Liver (tissue), 9 donors: ENCODE data around the gene AFF4. TPM values are rescaled to one million over a fixed set of nuclear protein-coding genes. Genes with fewer than 3 reads are reported as not detected.

Experiments
- DNase-seq: peaks from one replicate; pipeline ENCODE4 v3.0.0-alpha.2; 2017; ENCODE audit warnings: low spot score
- H3K27ac ChIP-seq, 2 donors: one replicate each; pipeline ENCODE4 v1.7.0; 2013; ENCODE audit warnings: inconsistent platforms in 2 of 2, low read length in 2 of 2, control low read depth in 1 of 2, low read depth in 1 of 2, mild to moderate bottlenecking in 1 of 2
- H3K27me3 ChIP-seq, 4 donors: one replicate each; pipeline versions ENCODE4 v1.6.1 to v1.7.0; 2013; ENCODE audit warnings: low read length in 3 of 4, inconsistent platforms in 1 of 4, mild to moderate bottlenecking in 1 of 4, moderate library complexity in 1 of 4; ENCODE audit not compliant: control insufficient read depth in 4 of 4, insufficient read depth in 4 of 4
- H3K36me3 ChIP-seq, 4 donors: one replicate each; pipeline versions ENCODE4 v1.6.1 to v1.7.0; 2013; ENCODE audit warnings: low read length in 3 of 4, mild to moderate bottlenecking in 3 of 4, low read depth in 1 of 4, moderate library complexity in 1 of 4; ENCODE audit not compliant: control insufficient read depth in 4 of 4, insufficient read depth in 3 of 4
- H3K4me1 ChIP-seq, 4 donors: one replicate each; pipeline versions ENCODE4 v1.6.1 to v1.7.0; 2013; ENCODE audit warnings: low read length in 3 of 4, mild to moderate bottlenecking in 3 of 4, moderate library complexity in 1 of 4; ENCODE audit not compliant: control insufficient read depth in 4 of 4, insufficient read depth in 4 of 4
- H3K4me3 ChIP-seq, 3 donors: one replicate each; pipeline versions ENCODE4 v1.6.1 to v1.7.0; 2013; ENCODE audit warnings: low read length in 3 of 3, control low read depth in 1 of 3, low read depth in 1 of 3, mild to moderate bottlenecking in 1 of 3
- H3K9ac ChIP-seq, 2 donors: one replicate each; pipeline ENCODE4 v1.7.0; 2013; ENCODE audit warnings: low read length in 2 of 2, mild to moderate bottlenecking in 2 of 2, moderate library complexity in 2 of 2, control low read depth in 1 of 2, low read depth in 1 of 2
- H3K9me3 ChIP-seq, 4 donors: one replicate each; pipeline versions ENCODE4 v1.6.1 to v1.7.0; 2013; ENCODE audit warnings: low read length in 3 of 4; ENCODE audit not compliant: control insufficient read depth in 4 of 4
- EGR1 ChIP-seq, 2 donors: IDR thresholded peaks; 2 replicates each; pipeline ENCODE4 v1.6.1; 2016 to 2018; ENCODE audit warnings: antibody characterized with exemption in 2 of 2, low read depth in 2 of 2
- FOXA2 ChIP-seq: IDR thresholded peaks from 2 replicates; pipeline ENCODE4 v1.6.1; 2016; ENCODE audit warnings: antibody characterized with exemption
- GABPA ChIP-seq, 2 donors: IDR thresholded peaks in 1 of 2; conservative IDR thresholded peaks in 1 of 2; 2 replicates each; pipeline ENCODE4 v1.6.1; 2016; ENCODE audit warnings: antibody characterized with exemption in 2 of 2, mild to moderate bottlenecking in 1 of 2, moderate library complexity in 1 of 2
- HNF4A ChIP-seq, 2 donors: conservative IDR thresholded peaks; 2 replicates each; pipeline ENCODE4 v1.6.1; 2016; ENCODE audit warnings: antibody characterized with exemption in 2 of 2, mild to moderate bottlenecking in 2 of 2
- HNF4G ChIP-seq: IDR thresholded peaks from 2 replicates; pipeline ENCODE4 v1.6.1; 2016; ENCODE audit warnings: antibody characterized with exemption
- JUND ChIP-seq, 2 donors: IDR thresholded peaks; 2 replicates each; pipeline ENCODE4 v1.6.1; 2016; ENCODE audit warnings: antibody characterized with exemption in 2 of 2
- RXRA ChIP-seq, 2 donors: IDR thresholded peaks; 2 replicates each; pipeline ENCODE4 v1.6.1; 2017 to 2018; ENCODE audit warnings: antibody characterized with exemption in 2 of 2, mild to moderate bottlenecking in 1 of 2
- SP1 ChIP-seq: IDR thresholded peaks from 2 replicates; pipeline ENCODE4 v1.6.1; 2018; ENCODE audit warnings: antibody characterized with exemption, mild to moderate bottlenecking
- TAF1 ChIP-seq: conservative IDR thresholded peaks from 2 replicates; pipeline ENCODE4 v1.6.1; 2016; ENCODE audit warnings: antibody characterized with exemption, mild to moderate bottlenecking
- YY1 ChIP-seq: IDR thresholded peaks from 2 replicates; pipeline ENCODE4 v1.6.1; 2016; ENCODE audit warnings: antibody characterized with exemption, mild to moderate bottlenecking
- WGBS: extraction: QIAGEN DNeasy Blood & Tissue Kit; methylation state at CpG from one replicate; pipeline ENCODE4 v1.1.7; 2013; 5-methylcytosine and 5-hydroxymethylcytosine counted together
- polyA plus RNA-seq, 2 donors: library from polyadenylated mRNA; stranded (reverse) in 1 of 2; unstranded in 1 of 2; fragments of 200-250 nt in 1 of 2; fragments of >200 nt in 1 of 2; fragmentation: Nextera tagmentation in 1 of 2; extraction: Ambion mirVana in 1 of 2; gene quantifications; one replicate each; pipeline versions ENCODE4 v1.2.1 to v1.2.3, GENCODE V29; 2013 to 2015
- total RNA-seq, 2 donors: library from RNA; depleted of rRNA; stranded (reverse); fragments of >200 nt; gene quantifications; one replicate each; pipeline ENCODE4 v1.2.3, GENCODE V29; 2014
- TF ChIP-seq, protein P1 (sequence below): IDR thresholded peaks from 2 replicates; pipeline ENCODE4 v1.6.1; 2016; ENCODE audit warnings: antibody characterized with exemption
- TF ChIP-seq, protein P2 (sequence below): IDR thresholded peaks from 2 replicates; pipeline ENCODE4 v1.6.1; 2016; ENCODE audit warnings: antibody characterized with exemption, mild to moderate bottlenecking
- TF ChIP-seq, protein P3 (sequence below): IDR thresholded peaks from 2 replicates; pipeline ENCODE4 v1.6.1; 2016; ENCODE audit warnings: antibody characterized with exemption
- TF ChIP-seq, protein P4 (sequence below): IDR thresholded peaks from 2 replicates; pipeline ENCODE4 v1.6.1; 2016; ENCODE audit warnings: antibody characterized with exemption
- TF ChIP-seq, protein P5 (sequence below): fragments of 150-350 bp; IDR thresholded peaks from 2 replicates; pipeline ENCODE4 v1.5.1; 2017; ENCODE audit warnings: improper control_type of control experiment, low read depth, low read length; ENCODE audit not compliant: missing input control
- donor health status: healthy.
- donor health status: healthy.
- donor health status: healthy.
- donor health status: healthy.
- donor health status: healthy.

The AFF4 gene
- total and polyA plus RNA-seq, 4 donors = 5.5 to 19.1 (median 16.9) TPM

DNA sequence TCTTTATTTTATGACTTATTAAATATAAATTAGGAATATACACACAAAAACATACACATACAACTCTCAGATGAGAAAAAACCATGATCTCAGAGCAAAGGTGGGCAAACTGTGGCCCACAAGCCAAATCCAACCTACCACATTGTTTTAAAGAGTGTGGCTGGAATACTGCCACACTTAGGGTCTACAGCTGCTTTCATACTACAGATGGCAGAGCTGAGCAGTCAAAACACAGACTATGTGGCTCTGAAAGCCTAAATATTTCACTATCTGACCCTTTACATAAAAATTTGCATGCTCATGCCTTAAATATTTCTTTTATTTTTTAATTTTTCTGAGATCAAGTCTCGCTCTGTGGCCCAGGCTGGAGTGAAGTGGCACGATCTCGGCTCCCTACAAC, 61.7 kb downstream of the AFF4 start:
- no peak overlapping the region for H3K4me3 ChIP-seq
- 98% methylated on average over 3 of the region's 3 CpGs for WGBS
- H3K9me3 ChIP-seq = no peaks in the 10 kb centered on the region
- peaks cover 3 to 43% (median 17%) of the 10 kb centered on the region in 4 donors for H3K36me3 ChIP-seq
- H3K27me3 ChIP-seq = no peaks in the 10 kb centered on the region
- H3K4me1 ChIP-seq = peaks cover 0 to 8% (median 4%) of the 10 kb centered on the region in 4 donors
- no peak overlapping the region for H3K9ac ChIP-seq
- DNase-seq = no peak
- H3K27ac ChIP-seq = no peak overlapping the region
- TF ChIP-seq JUND (IDR thresholded peaks at IDR 0.05) (no peak), YY1 (no peak), HNF4A (conservative IDR thresholded peaks at IDR 0.05) (no peak), SP1 (no peak), GABPA (IDR thresholded peaks at IDR 0.05 in 1 of 2, conservative IDR thresholded peaks at IDR 0.05 in 1 of 2) (no peak), HNF4G (no peak), TAF1 (no peak), RXRA (IDR thresholded peaks at IDR 0.05) (no peak), FOXA2 (no peak)
- TF ChIP-seq, protein P1, sequence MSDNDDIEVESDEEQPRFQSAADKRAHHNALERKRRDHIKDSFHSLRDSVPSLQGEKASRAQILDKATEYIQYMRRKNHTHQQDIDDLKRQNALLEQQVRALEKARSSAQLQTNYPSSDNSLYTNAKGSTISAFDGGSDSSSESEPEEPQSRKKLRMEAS = no peak
- TF ChIP-seq, protein P2, sequence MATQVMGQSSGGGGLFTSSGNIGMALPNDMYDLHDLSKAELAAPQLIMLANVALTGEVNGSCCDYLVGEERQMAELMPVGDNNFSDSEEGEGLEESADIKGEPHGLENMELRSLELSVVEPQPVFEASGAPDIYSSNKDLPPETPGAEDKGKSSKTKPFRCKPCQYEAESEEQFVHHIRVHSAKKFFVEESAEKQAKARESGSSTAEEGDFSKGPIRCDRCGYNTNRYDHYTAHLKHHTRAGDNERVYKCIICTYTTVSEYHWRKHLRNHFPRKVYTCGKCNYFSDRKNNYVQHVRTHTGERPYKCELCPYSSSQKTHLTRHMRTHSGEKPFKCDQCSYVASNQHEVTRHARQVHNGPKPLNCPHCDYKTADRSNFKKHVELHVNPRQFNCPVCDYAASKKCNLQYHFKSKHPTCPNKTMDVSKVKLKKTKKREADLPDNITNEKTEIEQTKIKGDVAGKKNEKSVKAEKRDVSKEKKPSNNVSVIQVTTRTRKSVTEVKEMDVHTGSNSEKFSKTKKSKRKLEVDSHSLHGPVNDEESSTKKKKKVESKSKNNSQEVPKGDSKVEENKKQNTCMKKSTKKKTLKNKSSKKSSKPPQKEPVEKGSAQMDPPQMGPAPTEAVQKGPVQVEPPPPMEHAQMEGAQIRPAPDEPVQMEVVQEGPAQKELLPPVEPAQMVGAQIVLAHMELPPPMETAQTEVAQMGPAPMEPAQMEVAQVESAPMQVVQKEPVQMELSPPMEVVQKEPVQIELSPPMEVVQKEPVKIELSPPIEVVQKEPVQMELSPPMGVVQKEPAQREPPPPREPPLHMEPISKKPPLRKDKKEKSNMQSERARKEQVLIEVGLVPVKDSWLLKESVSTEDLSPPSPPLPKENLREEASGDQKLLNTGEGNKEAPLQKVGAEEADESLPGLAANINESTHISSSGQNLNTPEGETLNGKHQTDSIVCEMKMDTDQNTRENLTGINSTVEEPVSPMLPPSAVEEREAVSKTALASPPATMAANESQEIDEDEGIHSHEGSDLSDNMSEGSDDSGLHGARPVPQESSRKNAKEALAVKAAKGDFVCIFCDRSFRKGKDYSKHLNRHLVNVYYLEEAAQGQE = no peak
- TF ChIP-seq, protein P3, sequence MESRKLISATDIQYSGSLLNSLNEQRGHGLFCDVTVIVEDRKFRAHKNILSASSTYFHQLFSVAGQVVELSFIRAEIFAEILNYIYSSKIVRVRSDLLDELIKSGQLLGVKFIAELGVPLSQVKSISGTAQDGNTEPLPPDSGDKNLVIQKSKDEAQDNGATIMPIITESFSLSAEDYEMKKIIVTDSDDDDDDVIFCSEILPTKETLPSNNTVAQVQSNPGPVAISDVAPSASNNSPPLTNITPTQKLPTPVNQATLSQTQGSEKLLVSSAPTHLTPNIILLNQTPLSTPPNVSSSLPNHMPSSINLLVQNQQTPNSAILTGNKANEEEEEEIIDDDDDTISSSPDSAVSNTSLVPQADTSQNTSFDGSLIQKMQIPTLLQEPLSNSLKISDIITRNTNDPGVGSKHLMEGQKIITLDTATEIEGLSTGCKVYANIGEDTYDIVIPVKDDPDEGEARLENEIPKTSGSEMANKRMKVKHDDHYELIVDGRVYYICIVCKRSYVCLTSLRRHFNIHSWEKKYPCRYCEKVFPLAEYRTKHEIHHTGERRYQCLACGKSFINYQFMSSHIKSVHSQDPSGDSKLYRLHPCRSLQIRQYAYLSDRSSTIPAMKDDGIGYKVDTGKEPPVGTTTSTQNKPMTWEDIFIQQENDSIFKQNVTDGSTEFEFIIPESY = no peak
- TF ChIP-seq, protein P4, sequence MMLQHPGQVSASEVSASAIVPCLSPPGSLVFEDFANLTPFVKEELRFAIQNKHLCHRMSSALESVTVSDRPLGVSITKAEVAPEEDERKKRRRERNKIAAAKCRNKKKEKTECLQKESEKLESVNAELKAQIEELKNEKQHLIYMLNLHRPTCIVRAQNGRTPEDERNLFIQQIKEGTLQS = no peak
- TF ChIP-seq, protein P5, sequence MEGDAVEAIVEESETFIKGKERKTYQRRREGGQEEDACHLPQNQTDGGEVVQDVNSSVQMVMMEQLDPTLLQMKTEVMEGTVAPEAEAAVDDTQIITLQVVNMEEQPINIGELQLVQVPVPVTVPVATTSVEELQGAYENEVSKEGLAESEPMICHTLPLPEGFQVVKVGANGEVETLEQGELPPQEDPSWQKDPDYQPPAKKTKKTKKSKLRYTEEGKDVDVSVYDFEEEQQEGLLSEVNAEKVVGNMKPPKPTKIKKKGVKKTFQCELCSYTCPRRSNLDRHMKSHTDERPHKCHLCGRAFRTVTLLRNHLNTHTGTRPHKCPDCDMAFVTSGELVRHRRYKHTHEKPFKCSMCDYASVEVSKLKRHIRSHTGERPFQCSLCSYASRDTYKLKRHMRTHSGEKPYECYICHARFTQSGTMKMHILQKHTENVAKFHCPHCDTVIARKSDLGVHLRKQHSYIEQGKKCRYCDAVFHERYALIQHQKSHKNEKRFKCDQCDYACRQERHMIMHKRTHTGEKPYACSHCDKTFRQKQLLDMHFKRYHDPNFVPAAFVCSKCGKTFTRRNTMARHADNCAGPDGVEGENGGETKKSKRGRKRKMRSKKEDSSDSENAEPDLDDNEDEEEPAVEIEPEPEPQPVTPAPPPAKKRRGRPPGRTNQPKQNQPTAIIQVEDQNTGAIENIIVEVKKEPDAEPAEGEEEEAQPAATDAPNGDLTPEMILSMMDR = no peak

DNA sequence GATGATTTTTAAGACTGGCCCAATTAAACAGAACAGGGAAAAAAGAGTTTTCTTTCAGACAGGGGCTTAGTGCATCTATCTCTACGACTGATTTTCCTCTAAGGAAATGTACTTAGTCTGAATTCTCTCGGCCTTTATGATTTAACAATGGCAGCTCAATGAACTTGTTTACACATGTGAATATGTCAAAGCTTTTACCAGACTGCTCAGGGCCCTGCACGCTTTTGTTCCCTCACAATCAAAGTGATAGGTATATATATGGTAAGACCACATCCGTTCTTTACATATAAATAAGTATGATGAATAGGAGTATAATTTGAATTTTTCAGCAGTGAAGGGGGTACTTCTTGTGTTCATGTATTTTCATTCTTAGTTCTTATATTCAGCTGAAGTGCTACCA, 62.4 kb downstream of the AFF4 start:
- TF ChIP-seq EGR1 (IDR thresholded peaks at IDR 0.05; ENCODE audit: low read depth in 2 of 2) (no peak), HNF4A (conservative IDR thresholded peaks at IDR 0.05) (no peak), FOXA2 (no peak), RXRA (IDR thresholded peaks at IDR 0.05) (no peak), GABPA (IDR thresholded peaks at IDR 0.05 in 1 of 2, conservative IDR thresholded peaks at IDR 0.05 in 1 of 2) (no peak)
- TF ChIP-seq, protein P2 = no peak
- Histone ChIP-seq H3K4me1 (peaks cover 0 to 8% (median 4%) of the 10 kb centered on the region in 4 donors), H3K4me3 (no peak overlapping the region), H3K27ac (no peak overlapping the region), H3K9ac (no peak overlapping the region), H3K36me3 (peaks cover 3 to 50% (median 23%) of the 10 kb centered on the region in 4 donors), H3K9me3 (no peaks in the 10 kb centered on the region), H3K27me3 (no peaks in the 10 kb centered on the region)
- no peak for DNase-seq
- WGBS = 91% methylated on average over 4 of the region's 4 CpGs
